HG02798 (cell line): ENCODE results near the gene PTPRH.
A peak's percentile ranks its signal among the peaks of the same experiment; 100 is the strongest.

ENCODE experiments used
- ATAC-seq: cut with Tn5 transposase; IDR thresholded peaks from one replicate; pipeline ENCODE4 v1.9.1; 2021; ENCODE audit warnings: mild to moderate bottlenecking; ENCODE audit not compliant: unreplicated experiment, poor library complexity

The PTPRH gene, protein sequence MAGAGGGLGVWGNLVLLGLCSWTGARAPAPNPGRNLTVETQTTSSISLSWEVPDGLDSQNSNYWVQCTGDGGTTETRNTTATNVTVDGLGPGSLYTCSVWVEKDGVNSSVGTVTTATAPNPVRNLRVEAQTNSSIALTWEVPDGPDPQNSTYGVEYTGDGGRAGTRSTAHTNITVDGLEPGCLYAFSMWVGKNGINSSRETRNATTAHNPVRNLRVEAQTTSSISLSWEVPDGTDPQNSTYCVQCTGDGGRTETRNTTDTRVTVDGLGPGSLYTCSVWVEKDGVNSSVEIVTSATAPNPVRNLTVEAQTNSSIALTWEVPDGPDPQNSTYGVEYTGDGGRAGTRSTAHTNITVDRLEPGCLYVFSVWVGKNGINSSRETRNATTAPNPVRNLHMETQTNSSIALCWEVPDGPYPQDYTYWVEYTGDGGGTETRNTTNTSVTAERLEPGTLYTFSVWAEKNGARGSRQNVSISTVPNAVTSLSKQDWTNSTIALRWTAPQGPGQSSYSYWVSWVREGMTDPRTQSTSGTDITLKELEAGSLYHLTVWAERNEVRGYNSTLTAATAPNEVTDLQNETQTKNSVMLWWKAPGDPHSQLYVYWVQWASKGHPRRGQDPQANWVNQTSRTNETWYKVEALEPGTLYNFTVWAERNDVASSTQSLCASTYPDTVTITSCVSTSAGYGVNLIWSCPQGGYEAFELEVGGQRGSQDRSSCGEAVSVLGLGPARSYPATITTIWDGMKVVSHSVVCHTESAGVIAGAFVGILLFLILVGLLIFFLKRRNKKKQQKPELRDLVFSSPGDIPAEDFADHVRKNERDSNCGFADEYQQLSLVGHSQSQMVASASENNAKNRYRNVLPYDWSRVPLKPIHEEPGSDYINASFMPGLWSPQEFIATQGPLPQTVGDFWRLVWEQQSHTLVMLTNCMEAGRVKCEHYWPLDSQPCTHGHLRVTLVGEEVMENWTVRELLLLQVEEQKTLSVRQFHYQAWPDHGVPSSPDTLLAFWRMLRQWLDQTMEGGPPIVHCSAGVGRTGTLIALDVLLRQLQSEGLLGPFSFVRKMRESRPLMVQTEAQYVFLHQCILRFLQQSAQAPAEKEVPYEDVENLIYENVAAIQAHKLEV

DNA sequence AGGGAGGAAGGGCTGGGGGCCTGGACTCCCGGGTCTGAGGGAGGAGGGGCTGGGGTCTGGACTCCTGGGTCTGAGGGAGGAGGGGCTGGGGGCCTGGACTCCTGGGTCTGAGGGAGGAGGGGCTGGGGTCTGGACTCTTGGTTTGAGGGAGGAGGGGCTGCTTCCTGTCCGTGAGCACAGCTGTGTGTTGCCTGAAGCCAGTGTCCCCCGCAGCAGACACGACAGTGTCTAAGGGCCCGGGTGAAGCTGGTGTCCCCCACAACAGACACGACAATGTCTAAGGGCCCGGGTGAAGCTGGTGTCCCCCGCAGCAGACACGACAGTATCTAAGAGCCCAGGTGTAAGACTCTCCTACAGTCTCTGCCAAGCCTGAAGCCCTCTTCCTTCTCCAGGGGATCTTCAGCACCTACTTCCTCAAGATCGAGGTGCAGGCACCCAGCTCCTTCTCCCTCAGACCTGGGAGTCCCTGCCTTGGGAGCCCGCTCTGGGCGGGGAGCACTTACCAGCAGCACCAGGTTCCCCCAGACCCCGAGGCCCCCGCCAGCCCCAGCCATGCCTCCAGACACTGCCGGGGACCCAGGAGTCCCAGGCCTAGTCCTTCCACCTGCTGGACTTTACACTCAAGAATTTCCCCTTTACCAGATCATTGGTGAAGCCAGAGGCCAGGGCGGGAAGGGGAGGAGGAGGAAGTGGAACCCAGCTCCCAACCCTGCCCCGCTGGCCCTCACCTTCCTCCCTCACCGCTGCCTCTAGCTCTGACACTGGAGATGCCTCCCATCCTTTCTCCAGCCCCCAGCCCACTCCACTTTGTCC, at the start of gene PTPRH:
TSS of gene PTPRH (minus strand) at position 622 of the 813 bp plus-strand sequence. CDS start at position 554, 68 bp downstream.
- no peak for ATAC-seq

DNA sequence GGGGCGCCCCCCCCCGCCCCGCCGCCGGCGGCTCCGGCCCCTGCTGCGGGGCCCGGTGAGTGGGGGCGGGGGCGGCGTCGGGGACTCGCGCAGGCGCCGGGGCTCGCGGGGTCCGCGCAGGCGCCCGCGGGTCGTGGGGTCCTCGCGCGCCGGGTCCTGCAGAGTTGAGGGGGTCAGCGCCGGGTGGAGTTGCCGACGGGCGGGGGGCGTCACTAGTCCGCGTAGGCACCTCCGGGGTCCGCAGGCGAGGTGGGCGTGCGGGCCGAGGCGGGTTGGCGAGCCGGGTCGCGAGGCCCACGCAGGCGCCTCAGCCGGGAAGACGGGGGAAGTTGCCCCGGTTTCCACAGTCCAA, 49.2 kb upstream of the PTPRH start:
- ATAC-seq, result peak; percentile 17

DNA sequence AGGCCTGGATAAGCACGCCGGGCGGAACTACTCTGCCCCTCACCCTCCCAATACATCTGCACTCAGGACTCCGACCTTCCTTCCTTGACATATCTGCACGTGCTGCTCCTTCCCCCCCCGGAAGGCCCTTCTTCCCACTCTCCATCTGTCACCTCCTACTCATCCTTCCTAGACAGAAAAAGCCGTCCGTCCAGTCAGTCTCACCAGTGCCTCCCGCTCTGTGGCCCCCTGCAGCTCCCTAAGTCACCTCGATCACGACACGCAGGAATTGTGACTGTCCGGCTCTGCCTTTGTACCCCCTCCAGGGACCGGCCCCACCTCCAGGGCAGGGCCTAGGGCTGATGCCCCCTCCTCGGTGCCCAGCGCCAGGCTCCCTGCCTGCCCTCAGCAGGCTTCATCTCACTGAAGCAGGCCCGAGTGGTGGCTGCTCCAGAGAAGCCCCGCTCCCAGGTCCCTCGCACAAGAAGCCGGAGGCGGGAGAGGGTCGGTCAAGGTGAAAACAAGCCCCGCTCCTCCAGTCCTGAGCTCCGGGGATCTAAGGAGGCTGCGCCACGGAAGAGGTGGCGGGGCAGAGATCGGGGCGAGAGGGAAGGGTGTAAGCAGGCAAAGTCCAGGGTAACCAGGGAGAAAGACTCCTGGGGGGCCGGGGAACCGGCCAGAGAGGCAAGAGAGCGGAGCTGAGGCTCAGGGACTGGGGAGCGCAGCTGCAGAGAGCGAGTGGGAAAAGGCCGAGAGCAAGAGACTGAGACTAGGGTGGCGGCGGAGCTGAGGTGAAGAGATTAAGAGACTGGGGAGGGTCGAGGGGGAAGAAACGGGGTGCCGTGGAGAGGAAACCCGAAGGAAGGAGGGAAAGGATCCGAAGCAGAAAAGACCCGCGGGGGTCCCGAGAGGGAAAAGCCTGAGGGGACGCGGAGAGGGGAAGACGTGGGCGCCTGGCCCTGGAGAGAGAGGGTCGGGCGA, 48.4 kb upstream of the PTPRH start:
- ATAC-seq, result no peak

DNA sequence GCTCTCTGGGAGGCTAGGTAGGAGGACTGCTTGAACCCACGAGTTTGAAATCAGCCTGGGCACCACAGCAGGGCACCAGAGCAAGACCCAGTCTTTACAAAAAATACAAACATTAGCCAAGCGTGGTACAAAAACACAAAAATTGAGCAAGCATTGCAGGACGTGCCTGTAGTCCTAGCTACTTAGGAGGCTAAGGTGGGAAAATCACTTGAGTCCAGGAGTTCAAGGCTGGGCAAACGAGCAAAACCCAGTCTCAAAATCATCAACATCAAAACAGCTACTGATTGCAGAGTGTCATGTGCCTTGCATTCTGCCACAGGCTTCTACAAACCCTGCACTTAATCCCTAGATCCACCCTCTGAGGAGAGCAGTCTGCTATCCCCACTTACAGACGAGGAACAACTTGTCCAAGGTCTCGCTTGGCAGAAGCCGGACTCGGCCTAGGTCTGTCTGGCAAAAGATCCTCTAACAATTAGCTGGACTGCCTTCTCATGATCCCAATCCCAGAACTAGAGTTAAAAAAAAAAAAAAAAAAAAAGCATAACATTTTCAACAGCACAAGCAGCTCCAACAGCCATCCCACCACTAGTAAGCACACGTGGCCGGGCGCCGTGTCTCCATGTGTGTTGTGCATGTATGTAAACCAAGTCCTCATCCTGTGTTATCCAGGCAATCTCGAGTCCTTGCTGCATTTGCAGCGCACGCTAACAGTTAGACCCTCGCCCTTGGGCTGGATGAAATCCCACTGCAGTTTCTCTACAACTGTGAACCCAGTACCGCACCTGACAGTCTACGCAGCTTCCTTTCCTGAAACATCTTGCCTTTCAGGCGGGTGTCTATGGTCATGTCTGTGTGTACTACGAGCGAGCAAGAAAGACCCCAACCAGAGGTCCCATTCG, 47.5 kb upstream of the PTPRH start:
- ATAC-seq, result no peak

DNA sequence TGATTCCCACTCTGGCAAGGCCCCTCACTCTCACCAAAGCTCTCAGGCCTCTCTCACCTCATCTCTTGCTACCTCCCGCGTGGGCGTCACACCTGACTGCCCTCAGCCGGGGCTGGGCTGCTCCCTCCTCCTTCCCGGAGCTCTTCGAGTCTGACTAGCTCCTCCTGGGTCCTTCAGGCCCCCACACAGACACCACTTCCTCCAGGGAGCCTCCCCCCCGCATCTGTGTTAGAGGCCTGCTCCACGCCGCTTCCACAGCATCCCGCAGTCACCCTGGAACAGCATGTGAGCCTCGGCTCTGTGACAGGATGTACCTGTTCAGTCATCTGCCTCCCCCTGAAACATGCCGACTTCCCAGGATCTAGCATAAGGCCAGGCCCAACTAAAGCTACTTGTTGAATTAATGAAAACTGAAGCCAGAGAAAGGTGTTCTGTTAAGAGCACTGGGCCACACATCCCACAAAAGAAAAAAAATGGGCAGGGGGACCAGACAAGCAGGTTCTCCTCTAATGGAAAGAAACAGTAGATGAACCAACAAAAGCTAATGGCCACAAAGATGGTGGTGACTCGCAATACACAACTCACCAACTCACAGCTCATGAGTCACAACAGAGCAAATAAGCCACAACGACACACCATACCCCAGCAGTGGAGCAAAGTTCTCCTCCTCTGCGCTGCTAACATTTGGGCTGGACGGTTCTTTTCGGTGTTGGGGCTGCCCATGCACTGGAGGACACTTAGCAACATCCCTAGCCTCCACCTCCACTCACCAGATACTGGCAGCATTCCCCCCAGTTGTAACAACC, 46.5 kb upstream of the PTPRH start:
- no peak for ATAC-seq

DNA sequence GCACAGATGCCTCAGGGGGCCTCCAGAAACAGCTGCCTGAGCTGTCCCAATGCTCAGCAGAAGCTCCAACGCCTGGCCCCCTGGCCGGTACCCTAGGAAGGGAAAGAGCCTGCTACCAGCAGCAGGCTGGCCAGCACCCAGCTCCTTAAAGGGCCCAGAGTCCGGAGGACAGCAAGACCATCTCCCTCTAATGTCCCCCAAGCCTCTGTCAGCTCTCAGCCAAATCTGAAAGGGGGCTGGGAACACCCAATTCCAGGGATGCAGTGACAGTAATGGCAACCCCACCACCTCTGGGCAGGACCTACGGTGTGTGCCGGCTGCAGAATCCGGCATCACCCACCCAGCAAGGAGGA, 45.3 kb upstream of the PTPRH start:
- ATAC-seq, result no peak

DNA sequence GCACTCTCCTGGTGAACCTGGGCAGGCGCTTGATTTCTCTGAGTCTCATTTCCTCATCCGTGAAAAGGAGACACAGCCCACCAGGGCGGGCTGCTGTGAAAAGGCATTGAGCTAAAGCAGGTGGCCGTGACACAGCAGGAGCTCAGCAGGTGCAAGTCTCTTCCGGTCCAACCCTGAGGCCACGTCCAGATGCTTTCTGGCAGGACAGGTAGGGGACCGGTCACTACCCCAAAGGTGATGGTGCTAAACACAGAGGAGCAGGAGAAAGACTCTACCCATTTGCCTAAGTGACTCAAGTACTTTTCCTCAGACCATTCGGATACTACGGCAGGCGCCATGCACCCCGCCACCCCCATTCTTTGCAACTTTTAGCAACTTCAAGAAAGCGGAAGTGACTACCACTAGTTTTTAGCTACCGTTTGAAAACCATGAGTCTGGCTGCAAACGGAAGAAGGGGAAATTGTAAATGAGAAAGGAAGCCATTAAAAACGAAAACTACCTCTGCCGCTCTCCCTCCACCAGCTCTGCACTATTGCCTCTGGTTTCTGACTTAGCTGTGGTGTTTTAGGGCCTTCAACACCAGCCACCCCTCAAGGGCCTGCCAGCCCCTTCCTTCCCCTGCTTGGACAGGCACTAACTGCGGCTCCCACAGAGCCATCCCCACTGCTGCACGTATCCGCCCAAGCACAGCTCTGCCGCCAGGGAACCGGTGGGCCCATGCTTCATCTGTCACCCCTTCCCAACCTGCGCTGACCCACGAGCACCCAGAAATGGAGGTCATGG, 44.7 kb upstream of the PTPRH start:
- ATAC-seq, result peak; percentile 29

DNA sequence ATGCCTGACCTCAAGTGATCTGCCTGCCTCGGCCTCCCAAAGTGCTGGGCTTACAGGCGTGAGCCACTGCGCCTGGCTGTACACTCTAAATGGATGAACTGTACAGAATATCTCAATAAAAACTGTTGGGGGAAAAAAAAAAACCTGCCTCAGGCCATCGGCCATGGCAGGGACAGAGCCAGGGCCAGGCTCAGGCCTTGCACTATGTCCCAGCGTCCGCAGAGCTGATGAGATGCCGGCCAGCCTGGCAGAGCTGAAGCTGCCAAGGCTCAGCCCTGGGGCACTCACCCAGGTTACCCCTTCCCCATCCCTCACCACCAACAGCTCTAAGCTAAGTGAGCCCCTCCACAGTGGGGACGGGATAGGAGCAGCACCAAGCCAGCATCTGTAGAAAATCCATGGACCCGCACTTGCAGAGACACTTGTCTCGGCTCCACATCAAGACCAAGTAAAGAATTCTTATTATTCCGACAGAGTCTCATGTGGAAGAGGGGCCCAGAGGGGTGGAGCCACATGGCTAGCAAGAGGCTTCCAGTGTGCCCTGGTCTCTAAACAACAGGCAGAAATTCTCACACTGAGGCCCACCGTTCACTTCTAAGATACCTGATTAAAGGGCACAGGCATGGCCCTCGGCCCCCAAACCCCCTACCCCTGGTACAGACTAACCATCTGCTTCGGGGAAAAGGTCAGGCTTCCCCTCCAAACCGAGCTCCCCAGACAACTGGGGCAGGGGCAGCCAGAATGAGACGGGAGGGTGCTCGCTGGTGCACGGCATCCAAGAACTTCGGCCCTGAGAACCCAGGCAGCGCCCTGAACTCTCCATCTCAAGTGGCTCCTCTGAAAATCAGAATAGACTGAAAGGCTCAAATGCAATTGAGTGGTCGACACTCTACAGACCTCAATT, 43.7 kb upstream of the PTPRH start:
- no peak for ATAC-seq

DNA sequence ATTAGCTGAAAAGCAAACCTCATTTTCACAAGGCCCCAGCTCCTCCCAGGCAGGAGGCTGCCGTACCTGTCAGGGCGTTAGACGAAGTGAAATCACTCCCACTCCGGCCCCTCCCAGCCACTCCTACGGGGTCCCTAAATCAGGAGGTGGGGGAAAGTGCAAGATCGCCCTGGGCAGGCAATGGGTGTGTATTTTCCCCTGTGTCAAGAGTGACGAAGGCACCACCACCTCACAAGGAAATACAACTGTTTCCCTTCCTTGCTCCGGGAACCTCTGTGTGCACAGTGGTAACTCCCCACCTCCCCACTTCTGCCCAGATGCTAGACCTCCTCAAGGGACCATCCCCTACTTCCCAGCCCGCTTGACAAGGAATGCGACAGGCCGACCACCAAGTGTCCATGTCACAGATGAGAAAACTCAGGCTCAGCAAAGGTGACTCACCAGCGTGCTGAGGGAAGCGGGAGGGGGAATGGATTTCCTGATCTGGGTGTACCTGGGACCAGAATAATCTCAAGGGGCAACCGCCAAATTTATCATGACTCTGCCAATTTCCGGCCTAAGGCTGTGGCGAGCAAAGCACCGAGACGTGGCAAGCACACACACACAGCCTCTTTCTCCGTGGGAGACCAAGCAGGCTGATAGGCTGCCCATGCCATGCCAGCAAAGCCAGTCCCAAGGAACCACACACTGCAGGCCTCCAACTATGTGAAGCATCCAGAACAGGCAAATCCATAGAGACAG, 42.2 kb upstream of the PTPRH start:
- no peak for ATAC-seq

DNA sequence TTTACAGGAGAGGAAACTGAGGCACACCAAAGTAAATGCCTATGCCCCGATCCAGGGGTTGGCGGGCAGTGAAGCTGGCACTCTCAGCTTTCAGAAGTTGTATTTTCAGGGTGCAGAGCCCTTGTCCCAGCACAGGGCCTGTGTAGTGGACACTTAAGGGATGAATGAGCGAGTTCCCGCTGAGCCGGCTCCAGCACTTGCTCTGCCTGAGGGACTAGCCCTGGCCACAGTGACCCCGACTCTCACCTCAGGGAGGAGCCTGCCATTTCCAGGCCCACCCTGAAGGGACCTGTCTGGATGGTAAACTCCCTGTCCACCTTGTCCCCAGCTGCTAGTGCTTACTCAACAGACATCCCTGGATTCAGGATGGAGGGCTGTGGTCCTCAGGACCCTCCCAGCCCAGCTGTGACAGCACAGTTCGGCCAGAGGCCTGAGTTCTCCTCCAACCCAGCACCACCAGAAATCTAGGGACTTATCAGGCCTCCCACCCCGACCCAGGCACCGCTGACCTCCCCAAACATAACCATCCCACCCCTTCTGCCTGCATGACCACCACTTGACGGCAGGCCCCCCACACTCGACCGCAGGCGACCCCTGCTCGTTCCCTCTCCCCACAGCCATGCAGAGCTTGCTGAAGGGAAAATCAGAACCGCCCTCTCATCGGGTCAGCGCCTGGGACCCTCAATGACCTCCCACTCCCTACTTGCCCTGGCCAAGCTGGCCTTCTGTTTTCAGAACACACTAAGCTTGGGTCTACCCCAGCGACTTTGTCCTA, 41.1 kb upstream of the PTPRH start:
- ATAC-seq, result no peak

DNA sequence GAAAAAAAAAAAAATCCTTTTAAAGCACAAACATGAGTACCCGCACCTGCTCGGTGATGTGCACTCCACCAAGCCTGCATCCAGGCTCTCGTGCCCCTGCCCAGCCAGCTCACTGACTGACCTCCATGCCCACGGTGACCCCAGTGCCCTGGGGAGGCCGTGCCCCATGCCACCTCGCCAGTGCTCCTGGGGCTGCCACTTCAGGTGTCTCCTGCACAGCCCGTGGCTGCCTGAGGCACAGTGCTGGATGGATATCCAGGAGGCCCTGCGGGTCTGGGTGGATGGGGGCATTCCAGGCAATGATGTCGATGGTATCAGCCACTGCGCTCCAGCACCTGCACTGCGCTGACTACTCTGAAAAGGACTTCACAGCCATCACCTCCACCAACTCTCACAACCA, 40.5 kb upstream of the PTPRH start:
- ATAC-seq, result no peak

DNA sequence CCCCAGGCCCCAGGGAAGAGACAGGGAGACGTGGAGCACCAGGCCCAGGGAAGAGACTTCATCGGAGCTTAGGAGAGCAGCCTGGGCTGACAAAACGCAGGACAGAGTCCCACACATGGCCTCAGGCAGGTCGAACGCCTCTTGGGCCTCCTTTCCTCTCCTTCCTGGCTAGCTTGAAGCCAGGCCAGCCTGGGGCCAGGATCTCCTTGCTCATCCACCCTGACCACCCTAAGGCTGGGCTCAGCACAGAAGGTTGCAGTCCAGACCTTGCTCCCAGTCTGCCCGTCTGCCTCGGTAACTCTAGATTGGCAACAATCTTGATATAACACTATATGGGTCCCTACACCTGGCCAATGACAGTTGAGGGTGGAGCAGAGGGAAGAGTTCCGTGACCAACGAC, 39.4 kb upstream of the PTPRH start:
- no peak for ATAC-seq

DNA sequence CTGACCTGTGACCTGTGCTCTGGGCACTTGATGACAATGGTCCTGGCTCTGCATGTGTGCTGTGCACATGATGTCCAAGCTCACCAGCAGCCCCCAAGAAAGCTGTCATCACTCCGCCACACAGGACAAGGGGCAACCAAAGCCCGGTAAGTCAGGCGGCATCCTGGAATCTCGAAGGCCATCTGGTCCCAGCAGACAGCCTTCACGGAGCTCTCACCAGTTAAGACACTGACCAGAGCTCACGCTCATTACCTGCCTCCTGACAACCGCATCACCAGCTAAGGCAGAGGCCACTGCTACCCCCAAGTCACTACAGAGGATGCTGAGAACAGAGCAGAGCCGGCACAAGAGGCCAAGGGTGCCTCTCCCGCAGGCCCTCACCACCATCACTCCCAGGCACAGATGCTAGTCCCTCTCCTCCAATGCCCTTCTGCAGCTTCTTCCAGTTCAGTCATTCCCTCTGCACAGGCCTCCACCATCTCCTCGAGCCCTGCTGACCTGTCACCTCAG, 38.9 kb upstream of the PTPRH start:
- no peak for ATAC-seq

DNA sequence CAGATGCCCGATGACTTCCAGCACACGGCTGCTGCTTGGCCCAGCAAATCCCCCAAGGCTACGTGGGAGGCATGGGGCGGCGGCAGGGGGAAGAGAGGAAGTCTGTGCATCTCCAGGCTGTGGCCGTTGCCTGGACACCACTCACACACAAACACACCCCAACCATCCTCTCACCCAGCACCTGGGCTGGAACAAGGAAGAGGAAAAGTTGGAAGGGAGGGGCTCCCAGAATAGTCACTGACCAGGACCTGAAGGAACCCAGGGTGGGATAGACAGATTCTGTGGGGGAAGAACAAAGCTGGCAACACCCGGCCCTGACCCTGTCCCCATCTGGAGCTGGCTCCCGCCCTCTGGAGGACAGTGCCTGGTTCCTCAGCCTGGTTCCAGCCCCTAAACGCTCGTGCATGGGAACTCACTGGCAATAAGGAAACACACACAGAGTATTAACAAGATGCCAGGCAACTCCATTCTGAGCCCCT, 38.4 kb upstream of the PTPRH start:
- ATAC-seq, result no peak
